ENCODE measurements around the gene WFIKKN2.

Gene WFIKKN2

GRCh38 chr17:50889528-50890118, 54.2 kb downstream of the WFIKKN2 start:
- H3K4me3 Mint-ChIP-seq: no peak overlapping the region
- DNase-seq: no peak
- no peak for ATAC-seq (replicated peaks)
- no peaks in the 10 kb centered on the region for H3K27me3 Mint-ChIP-seq
- no peaks in the 10 kb centered on the region for H3K36me3 Mint-ChIP-seq (ENCODE audit: insufficient read depth)
- no peak overlapping the region for H3K27ac Mint-ChIP-seq
- no peaks in the 10 kb centered on the region for H3K9me3 Mint-ChIP-seq
- H3K4me1 Mint-ChIP-seq (ENCODE audit: low read depth in 2 of 2): peaks cover 11 to 15% of the 10 kb centered on the region in 2 donors

DNA sequence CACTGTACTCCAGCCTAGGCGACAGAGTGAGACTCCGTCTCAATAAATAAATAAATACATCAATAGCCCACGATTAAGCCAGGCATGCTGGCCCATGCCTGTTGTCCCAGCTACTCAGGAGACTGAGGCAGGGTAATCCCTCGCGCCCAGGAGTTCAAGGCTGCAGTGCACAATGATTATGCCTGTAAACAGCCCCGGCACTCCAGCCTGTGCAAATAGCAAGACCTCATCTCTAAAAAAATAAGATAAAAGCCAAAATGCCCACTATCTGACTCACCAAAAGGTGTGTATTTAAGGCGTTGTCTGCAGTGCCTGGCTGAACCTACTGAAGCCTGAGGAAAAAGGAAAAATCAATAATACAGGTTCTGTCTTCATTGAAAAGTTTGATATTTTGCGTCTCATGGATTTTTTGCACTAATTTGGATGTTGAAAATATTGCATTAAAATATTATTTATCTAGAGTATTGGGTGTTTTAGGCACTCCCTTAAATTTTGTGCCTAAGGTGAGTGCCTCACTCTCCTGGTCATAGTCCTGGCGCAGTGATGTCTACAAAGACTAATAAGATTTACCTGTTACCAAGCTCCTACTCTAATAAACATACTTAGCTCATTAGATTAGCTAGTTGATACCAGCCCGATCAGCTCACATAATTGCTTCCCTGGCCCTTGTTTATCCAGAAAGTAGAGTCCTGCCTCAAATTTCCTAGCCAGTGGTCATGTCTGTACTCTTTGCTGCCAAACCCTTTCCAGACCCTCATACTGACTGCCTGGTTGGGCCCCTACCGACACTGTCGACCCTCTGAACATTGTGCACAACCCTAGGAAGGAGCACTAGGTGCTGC, 55.5 kb downstream of the WFIKKN2 start:
- ATAC-seq (replicated peaks) (no peak), DNase-seq (no peak)
- Mint-ChIP-seq H3K36me3 (ENCODE audit: insufficient read depth) (no peaks in the 10 kb centered on the region), H3K27me3 (no peaks in the 10 kb centered on the region), H3K27ac (no peak overlapping the region), H3K4me3 (no peak overlapping the region), H3K4me1 (ENCODE audit: low read depth in 2 of 2) (peaks cover 11 to 15% of the 10 kb centered on the region in 2 donors), H3K9me3 (no peaks in the 10 kb centered on the region)

DNA sequence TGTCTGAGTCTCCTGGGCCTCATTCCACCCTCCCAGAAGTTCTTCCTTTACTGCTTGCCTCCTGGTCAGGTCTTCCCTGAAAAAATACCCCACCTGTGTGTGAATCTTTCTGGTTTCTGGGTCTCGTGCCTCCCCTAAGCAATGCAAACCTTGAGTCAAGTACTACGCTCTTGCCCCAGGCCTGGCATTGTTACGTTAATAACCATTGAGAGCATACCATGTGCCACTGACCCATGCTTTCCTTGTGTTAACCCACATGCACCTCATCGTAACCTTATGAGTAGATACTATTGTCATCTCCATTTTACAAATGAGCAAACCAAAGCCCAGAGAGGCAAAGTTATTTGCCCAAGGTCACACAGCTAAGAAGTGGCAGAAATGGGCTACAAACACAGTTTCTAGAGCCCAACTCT, 56.2 kb downstream of the WFIKKN2 start:
- Mint-ChIP-seq H3K27me3 (no peaks in the 10 kb centered on the region), H3K4me1 (ENCODE audit: low read depth in 2 of 2) (peaks cover 11 to 15% of the 10 kb centered on the region in 2 donors), H3K4me3 (no peak overlapping the region), H3K9me3 (no peaks in the 10 kb centered on the region), H3K36me3 (ENCODE audit: insufficient read depth) (no peaks in the 10 kb centered on the region), H3K27ac (no peak overlapping the region)
- DNase-seq (no peak), ATAC-seq (replicated peaks) (no peak)
